GM18858 (cell line): ENCODE results near the gene GLCCI1.

ENCODE experiments used
- ATAC-seq: cut with Tn5 transposase; IDR thresholded peaks from one replicate; pipeline ENCODE4 v1.9.1; 2021; ENCODE audit not compliant: unreplicated experiment

The GLCCI1 gene

GRCh38 chr7:7962851-7963250, 5.7 kb upstream of the GLCCI1 start:
- no peak for ATAC-seq

DNA sequence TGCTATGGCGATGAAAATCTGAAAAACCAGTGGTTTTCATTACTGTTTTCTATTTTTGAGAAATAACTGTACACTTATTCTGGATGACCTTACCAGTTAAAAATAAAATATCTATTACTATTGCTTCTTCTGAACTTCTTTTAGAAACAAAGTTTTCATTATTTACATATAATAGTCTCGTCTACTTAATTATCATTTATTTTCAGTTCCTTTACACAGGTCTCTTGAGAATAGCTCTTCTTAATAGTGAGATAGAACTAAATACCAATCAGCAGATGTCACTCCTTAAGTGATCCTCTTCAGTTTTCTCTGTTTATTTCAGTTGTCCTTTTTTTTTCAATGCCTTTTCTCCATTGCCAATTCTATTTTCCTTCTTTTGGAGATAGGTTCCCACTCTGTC, 4.3 kb upstream of the GLCCI1 start:
- no peak for ATAC-seq

- no peak for ATAC-seq
Measured at GRCh38 chr7:7964691-7965090, 3.9 kb upstream of the GLCCI1 start.

DNA sequence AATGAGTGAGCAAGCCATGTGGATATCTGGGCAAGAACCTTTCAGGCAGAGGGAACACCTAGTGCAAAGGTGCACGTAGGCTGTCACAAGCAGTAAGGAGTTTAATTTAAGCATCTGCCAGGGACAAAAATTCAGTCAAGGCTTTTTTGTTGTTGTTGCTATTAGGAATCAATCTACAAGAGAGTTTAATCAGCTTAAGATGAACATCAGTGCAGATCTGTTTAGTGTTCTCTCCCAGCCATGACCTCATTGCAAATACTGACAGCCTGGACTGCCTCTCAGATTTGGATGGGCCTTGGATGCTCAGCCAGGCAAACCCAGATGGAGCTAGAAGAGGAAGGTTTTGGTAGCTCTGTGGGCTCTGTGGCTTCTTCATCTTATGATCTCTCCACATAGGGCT, 3.3 kb upstream of the GLCCI1 start:
- no peak for ATAC-seq

DNA sequence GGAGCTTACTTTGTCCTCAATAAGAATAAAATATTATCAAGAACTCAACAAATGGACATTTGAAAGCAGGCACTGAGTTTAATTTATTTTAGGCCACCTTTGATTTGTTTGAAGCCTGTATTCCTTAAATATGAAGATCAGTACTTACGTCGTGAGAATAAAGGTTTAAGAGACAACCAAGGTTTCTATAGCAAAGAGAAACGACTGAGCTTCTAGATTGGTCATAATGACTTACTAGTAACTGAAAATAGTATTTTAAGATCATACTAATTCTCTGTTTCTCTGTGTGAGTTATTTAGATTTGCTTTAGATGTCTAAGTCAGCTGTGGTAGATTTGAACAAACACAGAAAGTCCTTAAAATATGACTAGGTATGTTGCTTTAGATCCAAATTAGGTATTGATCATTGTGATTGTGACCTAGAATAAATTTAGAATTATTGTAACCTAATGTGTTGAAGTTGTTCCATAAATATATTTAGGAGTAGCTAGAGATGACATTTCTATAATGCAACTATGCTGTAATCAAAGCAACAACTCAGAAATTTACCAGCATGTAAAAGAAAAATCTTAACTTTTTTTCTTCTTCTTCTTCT, 2.4 kb upstream of the GLCCI1 start:
- no peak for ATAC-seq

- no peak for ATAC-seq
Measured at GRCh38 chr7:7967886-7968543, 581 bp upstream of the GLCCI1 start.

DNA sequence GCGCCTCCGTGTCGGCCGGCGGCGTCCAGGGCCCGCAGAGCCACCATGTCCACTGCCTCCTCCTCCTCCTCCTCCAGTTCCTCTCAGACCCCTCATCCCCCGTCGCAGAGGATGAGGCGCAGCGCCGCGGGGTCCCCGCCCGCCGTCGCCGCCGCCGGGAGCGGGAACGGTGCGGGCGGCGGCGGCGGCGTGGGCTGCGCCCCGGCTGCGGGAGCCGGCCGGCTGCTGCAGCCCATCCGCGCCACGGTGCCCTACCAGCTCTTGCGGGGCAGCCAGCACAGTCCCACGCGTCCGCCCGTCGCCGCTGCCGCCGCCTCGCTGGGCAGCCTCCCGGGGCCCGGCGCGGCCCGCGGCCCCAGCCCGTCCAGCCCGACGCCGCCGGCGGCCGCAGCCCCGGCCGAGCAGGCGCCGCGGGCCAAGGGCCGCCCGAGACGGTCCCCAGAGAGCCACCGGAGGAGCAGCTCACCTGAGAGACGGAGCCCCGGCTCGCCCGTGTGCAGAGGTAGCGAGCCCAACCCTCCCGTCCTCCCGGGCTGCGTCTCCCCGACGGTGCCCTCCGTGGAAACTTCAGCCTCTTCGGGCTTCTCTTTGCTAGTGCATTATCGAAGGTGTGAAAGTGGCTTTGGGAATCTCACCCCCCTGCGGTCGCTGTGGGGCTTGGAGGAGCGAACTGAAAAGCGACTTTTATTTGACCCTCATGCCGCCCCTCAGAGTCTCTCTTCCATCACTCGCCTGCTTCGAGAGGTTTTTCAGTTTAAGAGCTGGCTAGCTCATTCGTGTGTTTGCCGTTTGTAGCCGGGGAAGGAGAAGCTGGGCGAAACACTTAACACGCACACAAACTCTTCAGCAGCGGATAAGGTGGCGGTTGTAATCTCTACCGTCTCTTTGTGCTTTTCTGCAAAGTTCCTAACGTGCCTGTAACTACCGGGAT, 975 bp downstream of the GLCCI1 start:
- no peak for ATAC-seq

DNA sequence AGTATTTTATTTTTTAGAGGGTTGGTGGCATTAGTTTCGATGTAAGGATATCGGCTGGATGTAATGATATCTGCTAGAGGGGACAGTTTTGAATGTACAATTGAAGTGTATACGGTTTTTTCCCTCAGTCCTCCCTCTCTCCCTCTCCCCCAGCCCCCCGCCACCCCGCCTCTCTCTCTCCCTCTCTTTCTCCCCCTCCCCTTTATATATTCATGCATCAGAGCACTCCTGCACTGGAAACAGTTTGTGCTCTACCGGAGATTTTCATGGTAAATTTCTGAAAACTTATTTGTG, 1.6 kb downstream of the GLCCI1 start:
- no peak for ATAC-seq

- no peak for ATAC-seq
Measured at GRCh38 chr7:7970531-7971307, 2.1 kb downstream of the GLCCI1 start.

GRCh38 chr7:7971308-7972040, 2.9 kb downstream of the GLCCI1 start:
- no peak for ATAC-seq

- no peak for ATAC-seq
Measured at GRCh38 chr7:7972128-7972527, 3.5 kb downstream of the GLCCI1 start.

GRCh38 chr7:7972922-7973594, 4.5 kb downstream of the GLCCI1 start:
- ATAC-seq = no peak

DNA sequence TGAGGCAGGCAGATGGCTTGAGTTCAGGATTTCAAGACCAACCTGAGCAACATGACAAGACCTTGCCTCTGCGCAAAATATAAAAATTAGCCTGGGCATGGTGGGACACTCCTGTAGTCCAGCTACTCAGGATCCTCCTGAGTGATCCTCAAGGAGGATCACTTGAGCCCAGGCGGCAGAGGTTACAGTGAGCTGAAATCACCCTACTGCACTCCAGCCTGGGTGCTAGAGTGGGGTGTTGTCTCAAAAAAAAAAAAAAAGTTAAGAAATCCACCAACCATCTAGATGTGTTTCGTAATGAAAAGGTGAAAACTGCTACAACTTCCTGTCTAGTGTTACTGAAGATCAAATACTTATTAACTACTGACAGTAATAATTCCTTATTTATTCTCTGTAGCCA, 8.1 kb downstream of the GLCCI1 start:
- no peak for ATAC-seq

DNA sequence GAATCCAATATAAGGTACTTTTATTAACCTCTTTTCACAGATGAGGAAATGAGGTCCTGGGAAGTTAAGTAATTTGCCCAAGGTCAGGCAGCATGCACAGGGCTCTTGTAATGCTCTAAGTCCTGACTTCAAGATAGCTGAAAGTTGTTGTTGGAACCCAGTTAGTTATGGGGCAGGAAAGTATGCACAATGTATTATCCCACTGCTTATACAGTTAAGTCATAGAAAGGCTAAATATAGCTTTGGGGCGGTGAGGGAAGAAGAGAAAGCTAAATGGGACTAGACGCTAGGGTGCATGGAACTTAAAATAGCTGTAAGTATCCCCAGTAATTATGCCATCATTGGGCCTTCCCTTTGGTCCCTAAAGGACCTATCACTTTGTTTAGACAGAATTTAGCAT, 9.2 kb downstream of the GLCCI1 start:
- no peak for ATAC-seq

GRCh38 chr7:7978860-7979259, 10.3 kb downstream of the GLCCI1 start:
- no peak for ATAC-seq

DNA sequence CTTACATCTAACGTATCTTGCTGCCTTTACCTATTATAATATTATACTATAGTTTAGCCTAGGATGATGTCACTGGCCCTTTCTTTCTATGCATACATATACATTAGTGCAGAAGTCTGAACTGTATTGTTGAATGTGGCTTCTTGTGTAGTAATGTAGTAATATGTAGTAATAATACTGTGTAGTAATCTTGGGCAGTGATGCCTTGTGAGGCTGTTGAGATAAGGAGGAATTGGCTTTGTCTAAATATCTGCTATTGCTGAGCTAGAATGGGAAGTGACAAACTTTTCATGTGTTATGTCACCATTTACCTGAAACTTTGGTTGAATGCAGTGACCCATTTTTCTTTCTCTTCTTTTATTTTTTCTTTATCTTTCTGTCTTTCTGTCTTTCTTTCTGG, 11.0 kb downstream of the GLCCI1 start:
- no peak for ATAC-seq

DNA sequence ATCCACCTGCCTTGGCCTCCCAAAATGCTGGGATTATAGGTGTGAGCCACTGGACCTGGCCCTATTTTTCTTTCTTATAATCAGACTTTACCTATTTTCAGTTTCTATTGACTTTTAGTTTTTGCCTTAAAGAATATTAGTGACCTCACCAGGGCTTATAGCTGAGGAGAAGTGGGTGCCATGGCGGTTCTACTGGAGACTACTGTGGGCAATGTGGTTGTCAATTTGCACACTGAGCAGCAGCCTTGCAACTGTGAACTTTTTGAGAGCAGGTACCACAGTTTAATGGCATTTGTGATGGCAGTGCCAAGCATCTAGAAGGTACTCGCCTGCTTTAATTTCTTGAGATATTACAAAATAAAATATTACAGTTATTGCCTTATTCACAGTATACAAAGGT, 11.5 kb downstream of the GLCCI1 start:
- ATAC-seq = no peak

- no peak for ATAC-seq
Measured at GRCh38 chr7:7982904-7983303, 14.3 kb downstream of the GLCCI1 start.

GRCh38 chr7:7984424-7984823, 15.8 kb downstream of the GLCCI1 start:
- ATAC-seq = no peak

DNA sequence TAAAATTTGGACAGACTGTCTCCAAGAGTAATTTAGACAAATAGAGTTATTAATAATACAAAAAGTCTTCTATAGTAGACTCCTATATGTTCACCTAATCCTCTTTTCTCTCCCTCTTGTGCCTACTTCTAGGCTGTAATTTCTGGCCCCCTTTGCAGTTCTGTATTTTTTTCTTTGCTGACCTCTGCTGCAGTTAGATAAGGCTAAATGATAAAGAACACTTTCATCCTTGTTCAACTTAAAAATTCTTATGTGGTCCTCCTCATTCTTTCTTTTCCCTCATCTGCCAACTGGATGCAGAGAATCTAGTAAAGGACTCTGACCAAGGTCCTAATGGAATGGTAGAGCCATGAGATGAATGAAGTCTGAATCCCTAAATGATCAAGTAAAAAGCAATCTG, 20.1 kb downstream of the GLCCI1 start:
- ATAC-seq = no peak
